ENCODE measurements around the gene IER5L.

IER5L gene

GRCh38 chr9:129224618-129225489, 46.8 kb upstream of the IER5L start:
- CTCF ChIA-PET: no interaction called here

DNA sequence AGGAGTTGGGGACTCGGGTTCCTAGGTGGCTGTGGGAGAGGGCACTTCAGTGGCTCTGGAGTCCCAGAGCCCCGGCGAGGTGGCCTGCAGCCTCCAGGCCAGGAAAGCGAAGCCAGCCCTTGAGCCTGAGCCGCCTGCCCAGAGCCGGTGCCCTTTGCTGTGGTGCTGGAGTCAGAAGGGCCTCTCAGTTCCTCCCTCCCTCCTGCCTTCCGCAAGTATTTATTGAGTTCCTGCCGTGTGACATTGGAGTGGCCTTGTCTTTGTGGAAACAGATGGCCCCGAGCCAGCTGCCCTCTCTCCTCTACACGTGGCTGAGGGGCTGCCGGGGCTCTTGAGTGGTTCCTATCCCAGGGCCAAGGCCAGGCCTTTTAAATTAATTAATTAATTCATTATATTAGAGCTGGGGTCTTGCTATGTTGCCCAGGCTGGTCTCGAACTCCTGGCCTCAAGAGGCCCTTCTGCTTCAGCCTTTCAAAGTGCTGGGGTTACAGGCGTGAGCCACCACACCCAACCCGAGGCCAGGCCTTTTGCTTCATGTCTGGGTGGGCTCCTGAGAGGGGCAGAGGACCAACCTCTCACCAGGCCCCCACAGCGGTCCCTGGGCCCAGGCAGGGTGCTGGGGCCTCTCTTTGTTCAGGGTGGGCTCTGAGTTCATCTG, 45.6 kb upstream of the IER5L start:
- CTCF ChIA-PET: no interaction called here
- Histone ChIP-seq H3K4me3 (ENCODE audit: low read depth, low read length) (no peak overlapping the region), H3K27ac (ENCODE audit: extremely low read depth, low read depth, low read length) (no peak overlapping the region), H3K36me3 (ENCODE audit: control insufficient read depth in 2 of 2, insufficient read depth in 1 of 2, low read length in 2 of 2) (no peaks in the 10 kb centered on the region), H3K4me1 (ENCODE audit: control insufficient read depth, insufficient read depth, low read length) (no peaks in the 10 kb centered on the region), H3K9me3 (ENCODE audit: control insufficient read depth, insufficient read depth, low read depth, low read length) (no peaks in the 10 kb centered on the region)
- POLR2A ChIA-PET: no interaction called here
- TF ChIP-seq ZNF121 (tag by site-specific recombination; IDR thresholded peaks at IDR 0.05): peak; percentile 84; the same call in 1 of the 2 replicates
- TF ChIP-seq ZNF792 (tag by site-specific recombination; IDR thresholded peaks at IDR 0.05): no peak

More at GRCh38 chr9:129224618-129225489, 46.8 kb upstream of the IER5L start:
- TF ChIP-seq ZFP41 (tag by site-specific recombination; IDR thresholded peaks at IDR 0.05; ENCODE audit: borderline replicate concordance) (no peak), SP7 (tag by site-specific recombination; IDR thresholded peaks at IDR 0.05) (no peak)
- Histone ChIP-seq H3K36me3 (ENCODE audit: control insufficient read depth in 2 of 2, insufficient read depth in 1 of 2, low read length in 2 of 2) (no peaks in the 10 kb centered on the region), H3K4me1 (ENCODE audit: control insufficient read depth, insufficient read depth, low read length) (no peaks in the 10 kb centered on the region), H3K4me3 (ENCODE audit: low read depth, low read length) (no peak overlapping the region), H3K27ac (ENCODE audit: extremely low read depth, low read depth, low read length) (no peak overlapping the region), H3K9me3 (ENCODE audit: control insufficient read depth, insufficient read depth, low read depth, low read length) (no peaks in the 10 kb centered on the region)
- POLR2A ChIA-PET: no interaction called here

- no peaks in the 10 kb centered on the region for H3K4me1 ChIP-seq (ENCODE audit: control insufficient read depth, insufficient read depth, low read length)
- TF ChIP-seq ZNF549 (tag by site-specific recombination; IDR thresholded peaks at IDR 0.05) (no peak), ZNF341 (tag by site-specific recombination; IDR thresholded peaks at IDR 0.05; ENCODE audit: low read depth) (peak; percentile 60; the same call in 1 of the 2 replicates)
- H3K36me3 ChIP-seq (ENCODE audit: control insufficient read depth in 2 of 2, insufficient read depth in 1 of 2, low read length in 2 of 2): no peaks in the 10 kb centered on the region
- ChIA-PET CTCF (no interaction called here), POLR2A (no interaction called here)
- no peak overlapping the region for H3K4me3 ChIP-seq (ENCODE audit: low read depth, low read length)
- H3K27ac ChIP-seq (ENCODE audit: extremely low read depth, low read depth, low read length): no peak overlapping the region
- H3K9me3 ChIP-seq (ENCODE audit: control insufficient read depth, insufficient read depth, low read depth, low read length): no peaks in the 10 kb centered on the region
Measured at GRCh38 chr9:129222819-129223218, 44.8 kb upstream of the IER5L start.

- Histone ChIP-seq H3K9me3 (ENCODE audit: control insufficient read depth, insufficient read depth, low read depth, low read length) (no peaks in the 10 kb centered on the region), H3K4me3 (ENCODE audit: low read depth, low read length) (no peak overlapping the region), H3K27ac (ENCODE audit: extremely low read depth, low read depth, low read length) (no peak overlapping the region), H3K36me3 (ENCODE audit: control insufficient read depth in 2 of 2, insufficient read depth in 1 of 2, low read length in 2 of 2) (no peaks in the 10 kb centered on the region), H3K4me1 (ENCODE audit: control insufficient read depth, insufficient read depth, low read length) (no peaks in the 10 kb centered on the region)
- POLR2A ChIA-PET: no interaction called here
- CTCF ChIA-PET: interaction anchor here (1.4 kb wide), 1 partner anchor 79 kb away, joined by 3 read pairs; no protein-coding TSS in a partner anchor
- TF ChIP-seq FEZF1 (tag by site-specific recombination; IDR thresholded peaks at IDR 0.05): no peak
- TF ChIP-seq ZBTB20 (tag by site-specific recombination; IDR thresholded peaks at IDR 0.05): peak; percentile 79
Measured at GRCh38 chr9:129221979-129222635, 44.0 kb upstream of the IER5L start.

DNA sequence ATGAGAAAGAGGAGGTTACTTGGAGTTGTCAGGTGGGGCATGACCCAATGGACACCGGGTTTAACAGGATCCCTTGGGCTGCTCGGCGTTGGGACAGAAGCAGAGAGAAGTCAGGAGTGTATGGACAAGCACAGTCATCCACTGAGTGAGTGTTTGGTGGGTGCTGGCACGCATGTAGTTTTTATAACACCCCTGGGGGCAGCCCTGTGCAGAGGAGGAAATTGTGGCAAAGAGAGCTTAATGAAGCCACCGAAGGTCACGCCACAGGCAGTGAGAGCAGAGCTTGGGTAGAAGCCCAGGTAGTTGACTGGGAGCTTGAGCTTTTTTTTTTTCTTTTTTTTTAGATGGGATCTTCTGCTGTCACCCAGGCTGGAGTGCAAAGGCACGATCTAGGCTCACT, 43.2 kb upstream of the IER5L start:
- Histone ChIP-seq H3K4me3 (ENCODE audit: low read depth, low read length) (no peak overlapping the region), H3K36me3 (ENCODE audit: control insufficient read depth in 2 of 2, insufficient read depth in 1 of 2, low read length in 2 of 2) (no peaks in the 10 kb centered on the region), H3K9me3 (ENCODE audit: control insufficient read depth, insufficient read depth, low read depth, low read length) (no peaks in the 10 kb centered on the region), H3K4me1 (ENCODE audit: control insufficient read depth, insufficient read depth, low read length) (no peaks in the 10 kb centered on the region), H3K27ac (ENCODE audit: extremely low read depth, low read depth, low read length) (no peak overlapping the region)
- ChIA-PET CTCF (interaction anchor here (0.9 to 1.4 kb wide), 2 partner anchors 78 to 400 kb away, joined by 3 read pairs; partner anchors contain the start of gene C9orf50), POLR2A (no interaction called here)
- TF ChIP-seq ZNF19 (tag by site-specific recombination; IDR thresholded peaks at IDR 0.05; ENCODE audit: low read depth): no peak
- no peak for TF ChIP-seq BCL11B (tag by site-specific recombination; IDR thresholded peaks at IDR 0.05; ENCODE audit: low read depth)
- TF ChIP-seq ZNF488 (tag by site-specific recombination; IDR thresholded peaks at IDR 0.05): no peak
- TF ChIP-seq, protein P1, sequence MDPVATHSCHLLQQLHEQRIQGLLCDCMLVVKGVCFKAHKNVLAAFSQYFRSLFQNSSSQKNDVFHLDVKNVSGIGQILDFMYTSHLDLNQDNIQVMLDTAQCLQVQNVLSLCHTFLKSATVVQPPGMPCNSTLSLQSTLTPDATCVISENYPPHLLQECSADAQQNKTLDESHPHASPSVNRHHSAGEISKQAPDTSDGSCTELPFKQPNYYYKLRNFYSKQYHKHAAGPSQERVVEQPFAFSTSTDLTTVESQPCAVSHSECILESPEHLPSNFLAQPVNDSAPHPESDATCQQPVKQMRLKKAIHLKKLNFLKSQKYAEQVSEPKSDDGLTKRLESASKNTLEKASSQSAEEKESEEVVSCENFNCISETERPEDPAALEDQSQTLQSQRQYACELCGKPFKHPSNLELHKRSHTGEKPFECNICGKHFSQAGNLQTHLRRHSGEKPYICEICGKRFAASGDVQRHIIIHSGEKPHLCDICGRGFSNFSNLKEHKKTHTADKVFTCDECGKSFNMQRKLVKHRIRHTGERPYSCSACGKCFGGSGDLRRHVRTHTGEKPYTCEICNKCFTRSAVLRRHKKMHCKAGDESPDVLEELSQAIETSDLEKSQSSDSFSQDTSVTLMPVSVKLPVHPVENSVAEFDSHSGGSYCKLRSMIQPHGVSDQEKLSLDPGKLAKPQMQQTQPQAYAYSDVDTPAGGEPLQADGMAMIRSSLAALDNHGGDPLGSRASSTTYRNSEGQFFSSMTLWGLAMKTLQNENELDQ (tag by site-specific recombination; IDR thresholded peaks at IDR 0.05; ENCODE audit: low read depth): no peak
- no peak for TF ChIP-seq ZNF561 (tag by site-specific recombination; IDR thresholded peaks at IDR 0.05; ENCODE audit: borderline replicate concordance)
- no peak for TF ChIP-seq ZNF670 (tag by site-specific recombination; IDR thresholded peaks at IDR 0.05; ENCODE audit: low read depth)
- TF ChIP-seq ZNF596 (tag by site-specific recombination; IDR thresholded peaks at IDR 0.05): no peak
- TF ChIP-seq ZNF510 (tag by site-specific recombination; IDR thresholded peaks at IDR 0.05; ENCODE audit: insufficient replicate concordance): no peak
- no peak for TF ChIP-seq MYNN (tag by site-specific recombination; IDR thresholded peaks at IDR 0.05; ENCODE audit: borderline replicate concordance)
- TF ChIP-seq SP3 (tag by site-specific recombination; IDR thresholded peaks at IDR 0.05): no peak
- no peak for TF ChIP-seq ZNF133 (tag by site-specific recombination; IDR thresholded peaks at IDR 0.05)
- TF ChIP-seq ZNF155 (tag by site-specific recombination; IDR thresholded peaks at IDR 0.05): no peak
